Keratinocyte (primary cell): ENCODE data around the gene THOC1. TPM values are rescaled to one million over a fixed set of nuclear protein-coding genes. Genes with fewer than 3 reads are reported as not detected.

ENCODE experiments used
- DNase-seq: peaks from one replicate; pipeline ENCODE4 v3.0.0-alpha.2; 2011; ENCODE audit warnings: low read depth, missing footprints, low spot score
- FAIRE-seq: peaks from 2 replicates; lab custom pipeline; 2011; peaks lifted over from hg19 to GRCh38; lab: Jason Lieb, UNC
- H2AFZ ChIP-seq: 2 replicates; pipeline ENCODE4 v1.6.0; 2012; ENCODE audit warnings: low read length, control low read depth, inconsistent platforms; ENCODE audit not compliant: control insufficient read depth
- H3K27ac ChIP-seq: 2 replicates; pipeline ENCODE4 v1.5.1; 2011; ENCODE audit warnings: low read length; ENCODE audit not compliant: control insufficient read depth, insufficient read depth
- H3K27me3 ChIP-seq: 3 replicates; pipeline ENCODE4 v1.6.0; 2011; ENCODE audit warnings: low read length; ENCODE audit not compliant: control insufficient read depth, insufficient read depth; ENCODE audit errors: extremely low read depth
- H3K36me3 ChIP-seq, 2 experiments: 2 replicates in 1 of 2; 3 replicates in 1 of 2; pipeline ENCODE4 v1.5.1; 2011; ENCODE audit warnings: low read length in 2 of 2, mild to moderate bottlenecking in 1 of 2; ENCODE audit not compliant: control insufficient read depth in 2 of 2, insufficient read depth in 2 of 2; ENCODE audit errors: extremely low read depth in 1 of 2
- H3K4me1 ChIP-seq: 3 replicates; pipeline ENCODE4 v1.5.1; 2011; ENCODE audit warnings: low read length; ENCODE audit not compliant: control insufficient read depth, insufficient read depth; ENCODE audit errors: extremely low read depth
- H3K4me2 ChIP-seq: 3 replicates; pipeline ENCODE4 v1.6.0; 2011; ENCODE audit warnings: low read depth, low read length; ENCODE audit not compliant: control insufficient read depth, insufficient read depth; ENCODE audit errors: extremely low read depth
- H3K4me3 ChIP-seq, 3 experiments: fragments of 200-600 bp in 1 of 3; sonication (generic) in 1 of 3; 2 replicates in 2 of 3; 3 replicates in 1 of 3; pipeline ENCODE4 v1.5.1; 2011 to 2016; ENCODE audit warnings: low read length in 3 of 3, mild to moderate bottlenecking in 3 of 3, control low read depth in 2 of 3, inconsistent platforms in 1 of 3, low read depth in 1 of 3, mixed read lengths in 1 of 3, mixed run types in 1 of 3, moderate library complexity in 1 of 3; ENCODE audit not compliant: control insufficient read depth in 2 of 3, insufficient read depth in 2 of 3; ENCODE audit errors: extremely low read depth in 1 of 3
- H3K79me2 ChIP-seq: 2 replicates; pipeline ENCODE4 v1.6.0; 2012; ENCODE audit warnings: low read length; ENCODE audit not compliant: control insufficient read depth, insufficient read depth
- H3K9ac ChIP-seq: 3 replicates; pipeline ENCODE4 v1.6.0; 2011; ENCODE audit warnings: low read length; ENCODE audit not compliant: control insufficient read depth, insufficient read depth; ENCODE audit errors: extremely low read depth
- H3K9me1 ChIP-seq: 3 replicates; pipeline ENCODE4 v1.6.0; 2011; ENCODE audit warnings: low read length; ENCODE audit not compliant: control insufficient read depth, insufficient read depth; ENCODE audit errors: extremely low read depth
- H3K9me3 ChIP-seq: 2 replicates; pipeline ENCODE4 v1.5.1; 2012; ENCODE audit warnings: low read depth, low read length; ENCODE audit not compliant: control insufficient read depth
- H4K20me1 ChIP-seq: 3 replicates; pipeline ENCODE4 v1.6.0; 2011; ENCODE audit warnings: low read length; ENCODE audit not compliant: control insufficient read depth, insufficient read depth; ENCODE audit errors: extremely low read depth
- EZH2 ChIP-seq: IDR thresholded peaks from one replicate; pipeline ENCODE4 v1.6.1; 2012; ENCODE audit warnings: inconsistent platforms, mild to moderate bottlenecking, low read length, moderate library complexity
- dilution Hi-C: fragments of 300-500 bp; cut with MboI; formaldehyde crosslinking; loops from one replicate; pipeline ENCODE4 v1.7.0; 2020; ENCODE audit warnings: low sequenced_read_pairs; ENCODE audit not compliant: extremely low pct_ligation_motif_present
- polyA plus RNA-seq, 5 experiments: library from polyadenylated mRNA; depleted of rRNA in 3 of 5; stranded (reverse) in 3 of 5; stranded (forward) in 1 of 5; unstranded in 1 of 5; fragments of >200 nt; gene quantifications; 1 replicate in 1 of 5; 2 replicates in 3 of 5; 3 replicates in 1 of 5; pipeline versions ENCODE4 v1.2.1 to v1.2.3, GENCODE V29; 2011 to 2012; ENCODE audit warnings: missing spikeins in 2 of 5, low read depth in 1 of 5, low replicate concordance in 1 of 5
- TF ChIP-seq, protein P1 (sequence below), 3 experiments: IDR thresholded peaks in 1 of 3; conservative IDR thresholded peaks in 1 of 3; optimal IDR thresholded peaks in 1 of 3; 2 replicates in 2 of 3; 3 replicates in 1 of 3; pipeline versions ENCODE3 to v1.5.1; 2011; ENCODE audit warnings: low read length in 3 of 3, mild to moderate bottlenecking in 3 of 3, moderate library complexity in 2 of 3, control low read depth in 1 of 3, inconsistent platforms in 1 of 3; ENCODE audit not compliant: insufficient read depth in 2 of 3; ENCODE audit errors: extremely low read depth in 1 of 3

THOC1 gene
- polyA plus RNA-seq, 1 donor (not counting 4 experiments of a cell fraction or from before 2014, with no cell fraction given): 35.8 TPM

DNA sequence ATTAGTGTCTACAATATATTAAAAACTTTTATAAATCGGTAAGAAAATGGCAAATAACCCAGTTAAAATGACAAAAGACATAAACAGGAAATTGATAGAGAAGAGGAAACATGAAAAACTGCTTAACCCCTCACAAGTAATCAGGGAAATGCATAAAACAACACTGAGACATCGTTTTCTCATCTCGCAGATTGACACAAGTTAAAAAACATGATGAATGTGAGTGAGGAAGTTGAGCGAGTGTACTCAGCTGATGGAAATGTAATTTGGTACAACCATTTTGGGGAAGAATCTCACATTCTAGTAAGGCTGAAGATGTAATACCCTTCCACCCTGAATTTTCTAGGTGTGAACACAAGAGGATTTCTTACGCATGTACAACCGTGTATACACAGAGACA, 18.0 kb upstream of the THOC1 start:
- DNase-seq: no peak
- TF ChIP-seq, protein P1, sequence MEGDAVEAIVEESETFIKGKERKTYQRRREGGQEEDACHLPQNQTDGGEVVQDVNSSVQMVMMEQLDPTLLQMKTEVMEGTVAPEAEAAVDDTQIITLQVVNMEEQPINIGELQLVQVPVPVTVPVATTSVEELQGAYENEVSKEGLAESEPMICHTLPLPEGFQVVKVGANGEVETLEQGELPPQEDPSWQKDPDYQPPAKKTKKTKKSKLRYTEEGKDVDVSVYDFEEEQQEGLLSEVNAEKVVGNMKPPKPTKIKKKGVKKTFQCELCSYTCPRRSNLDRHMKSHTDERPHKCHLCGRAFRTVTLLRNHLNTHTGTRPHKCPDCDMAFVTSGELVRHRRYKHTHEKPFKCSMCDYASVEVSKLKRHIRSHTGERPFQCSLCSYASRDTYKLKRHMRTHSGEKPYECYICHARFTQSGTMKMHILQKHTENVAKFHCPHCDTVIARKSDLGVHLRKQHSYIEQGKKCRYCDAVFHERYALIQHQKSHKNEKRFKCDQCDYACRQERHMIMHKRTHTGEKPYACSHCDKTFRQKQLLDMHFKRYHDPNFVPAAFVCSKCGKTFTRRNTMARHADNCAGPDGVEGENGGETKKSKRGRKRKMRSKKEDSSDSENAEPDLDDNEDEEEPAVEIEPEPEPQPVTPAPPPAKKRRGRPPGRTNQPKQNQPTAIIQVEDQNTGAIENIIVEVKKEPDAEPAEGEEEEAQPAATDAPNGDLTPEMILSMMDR (optimal IDR thresholded peaks at IDR 0.05 in 1 of 3, IDR thresholded peaks at IDR 0.05 in 1 of 3, conservative IDR thresholded peaks at IDR 0.05 in 1 of 3; ENCODE audit: extremely low read depth in 1 of 3, insufficient read depth in 2 of 3, low read length in 3 of 3): no peak
- TF ChIP-seq EZH2: no peak
- no peaks in the 10 kb centered on the region for H3K27me3 ChIP-seq
- no peaks in the 10 kb centered on the region for H3K4me1 ChIP-seq
- no peaks in the 10 kb centered on the region for H4K20me1 ChIP-seq
- no peak overlapping the region for H3K4me3 ChIP-seq
- no peak overlapping the region for H3K27ac ChIP-seq
- no peaks in the 10 kb centered on the region for H3K36me3 ChIP-seq
- no peak overlapping the region for H2AFZ ChIP-seq
- dilution Hi-C loops: no loop called here
- no peak overlapping the region for H3K4me2 ChIP-seq
- no peaks in the 10 kb centered on the region for H3K9me1 ChIP-seq
- no peaks in the 10 kb centered on the region for H3K9me3 ChIP-seq
- no peaks in the 10 kb centered on the region for H3K79me2 ChIP-seq
- no peak for FAIRE-seq
- H3K9ac ChIP-seq: no peak overlapping the region

DNA sequence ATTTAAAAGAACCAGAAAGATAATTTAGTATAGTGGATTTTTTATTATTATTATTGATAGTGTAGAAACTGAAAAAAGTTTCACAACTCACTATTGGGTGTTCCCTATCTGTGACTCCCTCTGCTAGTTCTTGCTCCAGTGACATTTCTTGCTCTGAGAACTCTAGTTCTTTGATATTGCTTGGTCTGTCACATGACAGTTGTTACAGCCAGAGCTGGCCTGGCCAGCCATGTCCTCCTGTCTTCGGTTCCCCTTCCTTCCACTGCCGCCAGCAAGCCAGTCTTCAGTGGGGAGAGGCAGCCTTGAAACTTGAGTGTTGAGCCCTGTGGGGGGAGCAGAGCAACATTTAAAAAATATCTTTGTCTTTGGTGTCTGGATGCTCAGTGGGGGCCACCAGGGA, 7.6 kb upstream of the THOC1 start:
- FAIRE-seq: no peak
- Histone ChIP-seq H3K9me1 (no peaks in the 10 kb centered on the region), H3K79me2 (no peaks in the 10 kb centered on the region), H3K9ac (no peak overlapping the region), H3K9me3 (no peaks in the 10 kb centered on the region), H3K4me1 (peaks cover 10% of the 10 kb centered on the region), H3K4me2 (no peak overlapping the region), H4K20me1 (no peaks in the 10 kb centered on the region), H3K27ac (no peak overlapping the region), H3K27me3 (no peaks in the 10 kb centered on the region), H3K4me3 (no peak overlapping the region), H2AFZ (no peak overlapping the region), H3K36me3 (no peaks in the 10 kb centered on the region)
- no peak for DNase-seq
- dilution Hi-C loops: no loop called here
- no peak for TF ChIP-seq EZH2
- TF ChIP-seq, protein P1 (optimal IDR thresholded peaks at IDR 0.05 in 1 of 3, IDR thresholded peaks at IDR 0.05 in 1 of 3, conservative IDR thresholded peaks at IDR 0.05 in 1 of 3; ENCODE audit: extremely low read depth in 1 of 3, insufficient read depth in 2 of 3, low read length in 3 of 3): no peak
